H9 (cell line): ENCODE results near the gene MCHR2. TPM values are rescaled to one million over a fixed set of nuclear protein-coding genes. Genes with fewer than 3 reads are reported as not detected.

ENCODE experiments used
- DNase-seq: peaks from one replicate; pipeline ENCODE4 v3.0.0-alpha.2; 2017
- H2AFZ ChIP-seq: one replicate; pipeline ENCODE4 v1.6.1; 2013; ENCODE audit warnings: mild to moderate bottlenecking, low read length, control low read depth, moderate library complexity
- H2AK5ac ChIP-seq: 2 replicates; pipeline ENCODE4 v1.6.1; 2013; ENCODE audit warnings: low read length, control low read depth, mixed read lengths; ENCODE audit not compliant: insufficient read length
- H2BK120ac ChIP-seq: one replicate; pipeline ENCODE4 v1.6.1; 2013; ENCODE audit warnings: low read depth, mild to moderate bottlenecking, low read length, control low read depth, inconsistent platforms; ENCODE audit not compliant: poor library complexity, severe bottlenecking
- H2BK12ac ChIP-seq: 2 replicates; pipeline ENCODE4 v1.6.1; 2013; ENCODE audit warnings: low read length, control low read depth, mixed read lengths, low read depth; ENCODE audit not compliant: insufficient read length
- H2BK15ac ChIP-seq: 2 replicates; pipeline ENCODE4 v1.6.1; 2013; ENCODE audit warnings: low read depth, low read length, control low read depth
- H2BK20ac ChIP-seq: one replicate; pipeline ENCODE4 v1.6.1; 2013; ENCODE audit warnings: low read depth, mild to moderate bottlenecking, low read length, control low read depth, inconsistent platforms; ENCODE audit not compliant: poor library complexity, severe bottlenecking
- H2BK5ac ChIP-seq: 2 replicates; pipeline ENCODE4 v1.6.1; 2013; ENCODE audit warnings: low read length, control low read depth, mixed read lengths; ENCODE audit not compliant: insufficient read length
- H3K14ac ChIP-seq: 2 replicates; pipeline ENCODE4 v1.6.1; 2013; ENCODE audit warnings: low read length, control low read depth; ENCODE audit not compliant: insufficient read depth
- H3K18ac ChIP-seq: 2 replicates; pipeline ENCODE4 v1.6.1; 2013; ENCODE audit warnings: low read depth, mild to moderate bottlenecking, mixed read lengths, low read length, control low read depth; ENCODE audit not compliant: insufficient read length
- H3K23ac ChIP-seq: 2 replicates; pipeline ENCODE4 v1.6.1; 2013; ENCODE audit warnings: low read length, control low read depth, mixed read lengths, low read depth; ENCODE audit not compliant: insufficient read length
- H3K23me2 ChIP-seq: 2 replicates; pipeline ENCODE4 v1.6.1; 2013; ENCODE audit warnings: low read depth, mild to moderate bottlenecking, mixed read lengths, low read length, control low read depth; ENCODE audit not compliant: insufficient read length, poor library complexity, severe bottlenecking
- H3K27ac ChIP-seq: 2 replicates; pipeline ENCODE4 v1.5.1; 2013; ENCODE audit warnings: low read length, control low read depth, mixed read lengths, low read depth; ENCODE audit not compliant: insufficient read length
- H3K27me3 ChIP-seq: 2 replicates; pipeline ENCODE4 v1.6.1; 2013; ENCODE audit warnings: low read length, control low read depth, inconsistent platforms; ENCODE audit not compliant: insufficient read depth
- H3K4ac ChIP-seq: 2 replicates; pipeline ENCODE4 v1.6.1; 2013; ENCODE audit warnings: low read depth, mild to moderate bottlenecking, control low read depth, inconsistent platforms, low read length, moderate library complexity
- H3K4me1 ChIP-seq: 2 replicates; pipeline ENCODE4 v1.6.1; 2013; ENCODE audit warnings: low read length, control low read depth, inconsistent platforms; ENCODE audit not compliant: insufficient read depth
- H3K4me2 ChIP-seq: 2 replicates; pipeline ENCODE4 v1.6.1; 2013; ENCODE audit warnings: low read length, control low read depth, mixed read lengths; ENCODE audit not compliant: insufficient read length, insufficient read depth
- H3K56ac ChIP-seq: 2 replicates; pipeline ENCODE4 v1.6.1; 2013; ENCODE audit warnings: low read depth, mild to moderate bottlenecking, mixed read lengths, low read length, control low read depth; ENCODE audit not compliant: insufficient read length
- H3K79me1 ChIP-seq: 2 replicates; pipeline ENCODE4 v1.6.1; 2013; ENCODE audit warnings: low read depth, mild to moderate bottlenecking, moderate library complexity, low read length, control low read depth, inconsistent platforms; ENCODE audit not compliant: insufficient read depth, poor library complexity, severe bottlenecking
- H3K79me2 ChIP-seq: 2 replicates; pipeline ENCODE4 v1.6.1; 2013; ENCODE audit warnings: low read length, control low read depth, inconsistent platforms; ENCODE audit not compliant: insufficient read depth
- H3K9ac ChIP-seq: 2 replicates; pipeline ENCODE4 v1.6.1; 2013; ENCODE audit warnings: low read length, control low read depth, mixed read lengths; ENCODE audit not compliant: insufficient read length; ENCODE audit errors: extremely low read depth
- H3K9me3 ChIP-seq: one replicate; pipeline ENCODE4 v1.6.1; 2013; ENCODE audit warnings: low read depth, low read length, inconsistent platforms; ENCODE audit not compliant: control insufficient read depth
- H3T11ph ChIP-seq: one replicate; pipeline ENCODE4 v1.6.1; 2013; ENCODE audit warnings: mild to moderate bottlenecking, low read length, control low read depth, inconsistent platforms
- H4K20me1 ChIP-seq: one replicate; pipeline ENCODE4 v1.6.1; 2013; ENCODE audit not compliant: control insufficient read depth, insufficient read length, insufficient read depth
- H4K5ac ChIP-seq: 2 replicates; pipeline ENCODE4 v1.6.1; 2013; ENCODE audit warnings: low read depth, mild to moderate bottlenecking, mixed read lengths, low read length, control low read depth; ENCODE audit not compliant: insufficient read length
- H4K8ac ChIP-seq: replicated peaks from 2 replicates; pipeline ENCODE4 v1.6.1; 2013; ENCODE audit warnings: low read length, control low read depth, mixed read lengths, low read depth; ENCODE audit not compliant: insufficient read length
- H4K91ac ChIP-seq: 2 replicates; pipeline ENCODE4 v1.6.1; 2013; ENCODE audit warnings: low read depth, mild to moderate bottlenecking, moderate library complexity, mixed read lengths, low read length, control low read depth; ENCODE audit not compliant: insufficient read length
- H3K27ac Mint-ChIP-seq, 3 experiments: 2 replicates in 2 of 3; 3 replicates in 1 of 3; pipeline ENCODE4 v1.8.0; 2020 to 2021; ENCODE audit warnings: mixed read lengths in 3 of 3, mild to moderate bottlenecking in 1 of 3, moderate library complexity in 1 of 3
- H3K27me3 Mint-ChIP-seq: 2 replicates; pipeline ENCODE4 v1.8.0; 2021; ENCODE audit warnings: low read depth, mild to moderate bottlenecking, moderate library complexity, mixed read lengths
- H3K36me3 Mint-ChIP-seq, 3 experiments: 2 replicates in 2 of 3; 3 replicates in 1 of 3; pipeline ENCODE4 v1.8.0; 2020 to 2021; ENCODE audit warnings: low read depth in 3 of 3, mixed read lengths in 3 of 3; ENCODE audit not compliant: insufficient read depth in 1 of 3
- H3K4me1 Mint-ChIP-seq, 2 experiments: 2 replicates each; pipeline ENCODE4 v1.8.0; 2020; ENCODE audit warnings: mixed read lengths in 2 of 2
- H3K4me3 Mint-ChIP-seq, 2 experiments: 2 replicates in 1 of 2; 3 replicates in 1 of 2; pipeline ENCODE4 v1.8.0; 2020 to 2021; ENCODE audit warnings: mild to moderate bottlenecking in 2 of 2, mixed read lengths in 2 of 2, moderate library complexity in 1 of 2
- H3K9me3 Mint-ChIP-seq, 2 experiments: 2 replicates in 1 of 2; 3 replicates in 1 of 2; pipeline ENCODE4 v1.8.0; 2020; ENCODE audit warnings: mild to moderate bottlenecking in 2 of 2, mixed read lengths in 2 of 2, moderate library complexity in 1 of 2
- CTCF ChIP-seq: fragments of 200-600 bp; sonication (generic); conservative IDR thresholded peaks from 3 replicates; pipeline ENCODE4 v1.8.0; 2021; ENCODE audit warnings: antibody characterized with exemption, mild to moderate bottlenecking
- WGBS: extraction: QIAGEN DNeasy Blood & Tissue Kit; methylation state at CpG from one replicate; pipeline ENCODE4 v1.1.7; 2013; ENCODE audit warnings: missing lambda C conversion rate, low lambda C conversion rate, mixed read lengths; ENCODE audit not compliant: insufficient read length; ENCODE audit errors: extremely low coverage; 5-methylcytosine and 5-hydroxymethylcytosine counted together
- total RNA-seq: library from RNA; stranded (reverse); gene quantifications from 2 replicates; pipeline ENCODE4 v1.2.1, GENCODE V29; 2021

MCHR2 gene
- total RNA-seq, 1 experiment from 2014 or later, result not detected

DNA sequence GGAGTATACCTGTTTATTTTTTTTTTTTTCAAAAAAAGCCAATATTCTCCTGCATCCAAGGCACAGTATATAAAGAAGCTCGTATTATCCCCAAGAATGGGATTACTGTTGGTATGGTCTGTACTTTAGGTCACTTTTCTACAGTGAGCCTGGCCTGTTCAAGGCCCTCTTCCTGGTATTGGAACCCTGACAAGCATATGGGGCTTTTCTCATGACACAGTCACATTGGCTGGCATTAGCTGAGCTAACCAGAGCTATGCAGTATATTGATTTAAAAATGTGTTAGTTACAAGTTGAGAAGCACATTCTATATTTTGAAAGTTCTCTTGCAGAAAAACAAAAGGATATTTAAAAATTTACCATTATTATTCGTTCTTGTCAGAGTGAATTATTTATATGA, 48.0 kb downstream of the MCHR2 start:
- H2AK5ac ChIP-seq, result no peak overlapping the region
- no peak overlapping the region for H4K8ac ChIP-seq
- H3K4me1 ChIP-seq, result no peaks in the 10 kb centered on the region
- no peak overlapping the region for H2BK5ac ChIP-seq
- no peak overlapping the region for H3K4ac ChIP-seq
- Mint-ChIP-seq H3K4me3 (no peak overlapping the region), H3K27me3 (no peaks in the 10 kb centered on the region), H3K36me3 (no peaks in the 10 kb centered on the region), H3K9me3 (no peaks in the 10 kb centered on the region), H3K27ac (no peak overlapping the region), H3K4me1 (peaks cover 8% of the 10 kb centered on the region in 2 experiments)
- H3K56ac ChIP-seq, result no peak overlapping the region
- no peaks in the 10 kb centered on the region for H3K23me2 ChIP-seq
- TF ChIP-seq CTCF, result no peak
- no peaks in the 10 kb centered on the region for H3K9me3 ChIP-seq
- no peak overlapping the region for H3K23ac ChIP-seq
- H4K91ac ChIP-seq, result no peak overlapping the region
- H3T11ph ChIP-seq, result no peak overlapping the region
- H2BK20ac ChIP-seq, result no peak overlapping the region
- no peaks in the 10 kb centered on the region for H3K79me2 ChIP-seq
- H4K5ac ChIP-seq, result no peak overlapping the region
- no peaks in the 10 kb centered on the region for H4K20me1 ChIP-seq
- no peaks in the 10 kb centered on the region for H3K79me1 ChIP-seq
- no peak overlapping the region for H2BK15ac ChIP-seq
- no peak overlapping the region for H3K4me2 ChIP-seq
- no peak overlapping the region for H2AFZ ChIP-seq
- no peaks in the 10 kb centered on the region for H3K27me3 ChIP-seq
- no CpG with 5 or more reads among the region's 2 CpGs for whole genome bisulfite sequencing
- no peak overlapping the region for H3K27ac ChIP-seq
- H2BK12ac ChIP-seq, result no peak overlapping the region
- H3K14ac ChIP-seq, result no peak overlapping the region
- no peak for DNase-seq
- no peak overlapping the region for H2BK120ac ChIP-seq
- H3K18ac ChIP-seq, result no peak overlapping the region
- H3K9ac ChIP-seq, result no peak overlapping the region
